HG03175 (cell line): ENCODE measurements around the gene AMN1.
"Not testable (repeated sequence)": the region's sequence is repeated elsewhere in the genome, so short reads cannot be mapped to it uniquely, and the experiment has no call there.

ENCODE experiments used
- ATAC-seq: cut with Tn5 transposase; IDR thresholded peaks from one replicate; pipeline ENCODE4 v1.9.1; 2021; ENCODE audit warnings: mild to moderate bottlenecking, moderate library complexity; ENCODE audit not compliant: unreplicated experiment

AMN1 gene

DNA sequence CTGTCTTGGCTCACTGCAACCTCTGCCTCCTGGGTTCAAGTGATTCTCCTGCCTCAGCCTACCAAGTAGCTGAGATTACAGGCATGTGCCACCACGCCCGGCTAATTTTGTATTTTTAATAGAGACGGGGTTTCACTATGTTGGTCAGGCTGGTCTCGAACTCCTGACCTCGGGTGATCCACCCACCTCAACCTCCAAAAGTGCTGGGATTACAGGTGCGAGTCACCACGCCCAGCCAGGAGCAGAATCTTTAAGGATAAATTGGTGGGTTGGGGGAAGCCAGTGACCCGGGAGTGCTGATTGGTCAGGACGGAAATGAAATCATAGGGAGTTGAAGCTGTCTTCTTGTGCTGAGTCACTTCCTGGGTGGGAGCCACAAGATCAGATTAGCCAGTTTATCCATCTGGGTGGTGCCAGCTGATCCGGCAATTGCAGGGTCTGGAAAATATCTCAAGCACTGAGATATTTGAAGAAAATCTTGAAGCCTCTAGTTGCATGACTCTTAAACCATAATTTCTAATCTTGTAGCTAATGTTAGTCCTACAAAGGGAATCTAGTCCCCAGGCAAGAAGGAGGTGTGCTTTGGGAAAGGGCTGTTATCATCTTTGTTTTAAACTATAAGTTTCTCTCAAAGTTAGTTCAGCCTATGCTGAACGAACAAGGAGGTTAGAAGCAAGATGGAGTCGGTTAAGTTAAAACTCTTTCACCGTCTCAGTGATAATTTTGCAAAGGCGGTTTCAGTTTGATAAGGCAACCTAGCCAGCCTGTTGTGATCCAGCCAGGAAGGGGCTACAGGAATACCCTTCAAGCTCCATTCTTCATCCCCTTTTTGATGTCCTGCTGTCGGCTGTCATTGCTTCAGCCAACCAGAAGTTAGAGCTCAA is 5.0 kb upstream of the AMN1 start:
- ATAC-seq, result not testable (repeated sequence)

DNA sequence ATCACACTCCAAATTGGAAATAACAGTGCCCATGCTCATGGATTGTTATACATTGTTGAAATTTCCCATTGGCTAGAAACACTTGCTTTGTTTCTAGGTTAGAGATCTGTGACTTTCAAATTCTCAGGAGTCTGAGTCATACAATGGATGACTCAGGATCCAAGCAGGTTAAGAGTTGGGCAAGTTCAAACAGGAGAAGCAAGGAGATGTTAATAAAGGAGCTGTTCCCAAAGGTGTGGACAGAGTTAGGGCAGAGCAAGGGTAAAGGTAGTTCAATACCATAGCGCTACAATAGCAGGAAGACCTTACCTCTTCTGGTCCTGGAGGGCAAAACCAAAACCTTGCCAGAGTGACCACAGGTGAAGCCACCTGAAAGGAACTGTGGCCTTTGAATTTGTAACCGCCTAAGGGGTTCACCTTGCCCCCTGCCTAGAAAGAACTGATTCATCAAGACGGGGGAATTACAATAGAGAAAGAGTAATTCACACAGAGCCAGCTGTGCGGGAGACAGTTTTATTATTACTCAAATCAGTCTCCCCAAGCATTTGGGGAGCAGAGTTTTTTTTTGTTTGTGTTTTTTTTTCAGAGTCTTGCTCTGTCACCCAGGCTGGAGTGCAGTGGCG is 4.2 kb upstream of the AMN1 start:
- ATAC-seq, result no peak

DNA sequence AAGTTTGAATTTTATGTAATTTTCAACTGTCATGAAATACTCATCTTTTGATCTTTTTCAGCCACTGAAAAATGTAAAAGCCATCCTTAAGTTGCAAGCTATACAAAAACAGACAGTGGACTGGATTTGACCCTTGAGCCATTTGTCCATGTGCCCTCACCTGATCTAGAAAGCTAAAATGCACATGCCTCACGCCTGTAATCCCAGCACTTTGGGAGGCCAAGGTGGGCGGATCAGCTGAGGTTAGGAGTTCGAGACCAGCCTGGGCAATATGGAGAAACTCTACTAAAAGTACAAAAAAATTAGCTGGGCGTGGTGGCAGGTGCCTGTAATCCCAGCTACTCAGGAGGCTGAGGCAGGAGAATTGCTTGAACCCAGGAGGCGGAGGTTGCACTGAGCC is 2.4 kb upstream of the AMN1 start:
- not testable (repeated sequence) for ATAC-seq

DNA sequence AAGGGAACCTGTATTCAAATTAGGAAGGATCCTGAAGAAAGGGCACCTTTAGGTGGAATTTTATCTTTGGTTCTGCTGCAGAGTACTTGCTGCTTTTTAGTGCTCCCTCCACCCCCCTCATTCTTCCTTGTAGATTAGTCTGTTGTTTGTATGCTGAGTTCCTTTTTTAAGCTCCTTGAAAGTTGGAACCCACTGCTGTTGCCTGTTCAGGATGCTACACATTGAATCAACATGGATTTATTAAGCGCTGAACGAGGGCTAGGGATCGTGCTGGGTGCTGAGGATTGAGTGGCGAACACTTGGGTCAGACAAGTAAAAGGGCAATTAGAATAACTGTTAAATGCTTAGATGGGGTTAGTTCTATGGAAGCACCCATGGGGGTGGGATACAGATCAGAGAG is 884 bp upstream of the AMN1 start:
- no peak for ATAC-seq

DNA sequence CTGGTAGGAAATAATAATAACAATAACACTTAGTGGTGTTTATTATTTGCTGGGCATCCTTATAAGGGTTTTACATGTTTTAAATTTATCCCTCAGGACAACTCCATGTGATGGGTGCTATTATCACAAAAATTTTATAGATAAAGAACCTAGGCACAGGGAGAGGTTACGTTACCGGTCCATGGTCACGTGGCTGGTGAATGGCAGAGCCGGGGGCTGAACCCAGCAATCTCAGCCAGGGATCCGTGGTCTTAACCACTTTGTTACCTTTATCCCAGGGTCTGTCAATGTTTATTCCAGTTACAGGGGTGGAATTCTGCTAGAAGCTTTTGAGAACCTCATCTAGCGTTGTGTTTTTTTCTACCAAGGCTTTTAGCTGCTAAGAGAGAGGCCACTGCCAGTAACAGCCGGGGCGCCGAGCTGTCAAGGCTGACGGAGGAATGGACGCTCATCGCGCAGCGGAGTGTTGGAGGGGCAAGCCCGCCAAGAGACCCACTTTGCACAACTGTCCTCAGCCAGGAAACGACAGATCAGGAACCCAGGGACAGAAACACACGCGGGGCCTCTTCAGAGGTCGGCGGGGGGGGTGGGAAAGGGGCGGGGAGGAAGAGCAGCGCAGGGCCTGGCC is 418 bp downstream of the AMN1 start:
- no peak for ATAC-seq

DNA sequence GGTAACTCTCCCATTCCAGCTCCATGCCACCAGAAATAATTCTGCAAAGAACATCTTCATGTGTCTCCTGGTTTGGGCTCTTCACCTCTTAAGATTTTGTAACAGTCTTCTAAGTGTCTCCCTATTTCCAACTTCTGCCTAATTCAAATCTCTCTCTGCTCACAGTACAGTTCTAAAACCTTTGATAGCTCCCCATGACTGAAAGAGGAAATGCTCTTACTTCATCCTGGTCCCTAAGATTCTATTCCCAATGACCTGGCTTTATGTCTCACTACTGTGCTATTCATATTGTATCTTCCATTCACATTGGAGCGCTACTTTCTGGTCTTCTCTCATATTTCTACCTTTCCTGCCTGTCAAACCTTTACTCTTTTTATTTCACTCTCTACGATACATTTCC is 1.6 kb downstream of the AMN1 start:
- ATAC-seq, result no peak

DNA sequence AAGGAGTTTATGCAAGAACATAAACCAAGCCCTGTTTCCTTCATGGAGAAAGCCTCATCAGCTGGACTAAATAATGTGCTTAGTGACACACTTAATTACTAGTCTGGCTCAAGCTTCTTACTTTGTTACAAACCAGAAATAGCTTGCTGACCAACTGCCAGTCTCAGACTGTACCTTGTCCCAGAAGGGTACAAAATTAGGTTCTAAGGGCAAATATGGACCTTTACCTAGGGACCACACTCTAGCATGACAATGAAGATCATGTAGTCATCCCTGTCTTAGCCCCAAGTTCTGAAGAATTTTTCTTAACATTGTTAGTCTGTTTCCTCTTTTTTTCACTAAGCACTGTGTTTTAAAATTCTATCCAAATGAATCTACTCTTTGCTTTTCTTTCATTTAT is 2.2 kb downstream of the AMN1 start:
- no peak for ATAC-seq

DNA sequence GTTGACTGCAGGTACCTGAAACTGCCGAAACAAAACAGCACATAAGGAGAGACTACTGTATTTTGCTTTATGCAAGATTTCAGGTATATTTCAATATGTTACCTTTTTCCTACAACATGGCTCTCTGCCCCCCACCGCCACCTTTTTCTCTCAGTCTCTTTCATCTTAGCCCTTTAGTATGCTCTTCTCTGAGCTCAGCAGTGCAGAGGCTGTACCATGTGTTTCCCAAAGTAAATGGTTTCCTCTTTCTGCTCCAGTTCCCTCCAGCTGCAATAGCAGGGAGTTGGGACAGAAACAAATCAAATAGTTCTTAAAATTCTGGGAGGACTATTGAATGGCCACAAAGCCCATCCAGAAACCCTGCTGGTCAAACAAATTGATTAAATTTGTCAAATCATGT is 4.3 kb downstream of the AMN1 start:
- ATAC-seq, result no peak

DNA sequence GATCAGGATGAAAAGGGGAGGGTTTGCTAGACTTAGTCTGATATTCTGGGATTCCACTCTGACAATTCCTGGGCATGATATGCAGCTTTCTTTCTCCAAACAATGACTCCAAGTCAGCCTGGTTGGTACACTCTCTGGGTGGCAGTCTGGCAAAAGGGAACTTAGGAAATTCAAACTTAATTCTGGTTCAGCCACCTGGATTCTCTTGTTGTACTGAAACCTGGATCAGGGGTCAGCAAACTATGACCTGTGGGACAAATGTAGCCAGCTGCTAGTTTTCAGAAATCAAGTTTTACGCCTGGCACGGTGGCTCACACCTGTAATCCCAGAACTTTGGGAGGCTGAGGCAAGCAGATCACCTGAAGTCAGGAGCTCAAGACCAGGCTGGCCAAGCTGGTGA is 6.2 kb downstream of the AMN1 start:
- ATAC-seq, result peak; percentile 5

DNA sequence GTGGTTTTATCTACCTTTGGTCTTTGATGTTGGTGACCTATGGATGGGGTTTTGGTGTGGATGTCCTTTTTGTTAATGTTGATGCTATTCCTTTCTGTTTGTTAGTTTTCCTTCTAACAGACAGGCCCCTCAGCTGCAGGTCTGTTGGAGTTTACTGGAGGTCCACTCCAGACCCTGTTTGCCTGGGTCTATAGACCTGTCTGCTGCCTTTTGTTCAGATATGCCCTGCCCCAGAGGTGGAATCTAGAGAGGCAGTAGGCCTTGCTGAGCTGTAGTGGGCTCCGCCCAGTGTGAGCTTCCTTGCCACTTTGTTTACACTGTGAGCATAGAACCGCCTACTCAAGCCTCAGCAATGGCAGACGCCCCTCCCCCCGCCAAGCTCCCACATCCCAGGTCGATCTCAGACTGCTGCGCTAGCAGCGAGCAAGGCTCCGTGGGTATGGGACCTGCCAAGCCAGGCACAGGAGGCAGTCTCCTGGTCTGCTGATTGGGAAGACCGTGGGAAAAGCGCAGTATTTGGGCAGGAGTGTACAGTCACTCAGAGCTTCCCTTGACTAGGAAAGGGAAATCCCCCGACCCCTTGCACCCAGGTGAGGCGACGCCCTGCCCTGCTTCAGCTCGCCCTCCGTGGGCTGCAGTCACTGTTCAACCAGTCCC is 10.2 kb downstream of the AMN1 start:
- not testable (repeated sequence) for ATAC-seq

DNA sequence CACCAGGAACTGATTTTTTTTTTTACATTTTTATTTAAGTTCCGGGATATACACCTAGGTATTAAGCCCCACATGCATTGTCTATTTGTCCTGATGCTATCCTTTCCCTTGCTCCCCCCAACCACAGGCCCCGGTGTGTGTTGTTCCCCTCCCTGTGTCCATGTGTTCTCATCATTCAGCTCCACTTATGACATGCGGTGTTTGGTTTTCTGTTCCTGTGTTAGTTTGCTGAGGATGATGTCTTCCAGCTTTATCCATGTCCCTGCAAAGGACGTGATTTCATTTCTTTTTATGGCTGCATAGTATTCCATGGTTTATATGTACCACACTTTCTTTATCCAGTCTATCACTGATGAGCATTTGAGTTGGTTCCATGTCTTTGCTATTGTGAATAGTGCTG is 11.8 kb downstream of the AMN1 start:
- not testable (repeated sequence) for ATAC-seq

DNA sequence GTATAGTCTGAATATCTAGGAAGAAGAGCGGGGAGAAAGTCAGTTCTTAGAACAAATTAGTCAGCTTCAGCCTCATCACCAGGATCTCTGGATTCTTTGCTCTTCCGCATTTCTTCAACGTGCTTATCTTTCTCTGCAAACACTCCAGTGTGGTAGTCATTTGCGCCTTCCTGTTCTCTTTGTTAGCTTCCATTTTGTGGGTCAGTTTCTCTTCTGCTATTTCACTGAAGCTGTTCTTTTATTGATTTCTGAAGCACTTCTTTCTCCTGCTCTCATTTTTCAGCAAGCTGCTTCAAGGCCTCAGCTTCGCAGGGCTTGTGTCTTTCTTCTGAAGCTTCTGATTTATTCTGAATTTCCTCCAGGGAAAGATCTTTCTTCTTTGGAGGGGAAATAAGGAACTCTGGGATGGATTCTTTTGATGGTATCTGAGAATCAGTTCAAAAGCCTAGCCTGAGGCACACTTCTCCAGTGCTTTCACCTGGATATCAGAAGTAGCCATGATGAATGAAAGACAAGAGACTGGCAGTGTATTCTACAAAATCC is 13.5 kb downstream of the AMN1 start:
- ATAC-seq, result peak; percentile 88

DNA sequence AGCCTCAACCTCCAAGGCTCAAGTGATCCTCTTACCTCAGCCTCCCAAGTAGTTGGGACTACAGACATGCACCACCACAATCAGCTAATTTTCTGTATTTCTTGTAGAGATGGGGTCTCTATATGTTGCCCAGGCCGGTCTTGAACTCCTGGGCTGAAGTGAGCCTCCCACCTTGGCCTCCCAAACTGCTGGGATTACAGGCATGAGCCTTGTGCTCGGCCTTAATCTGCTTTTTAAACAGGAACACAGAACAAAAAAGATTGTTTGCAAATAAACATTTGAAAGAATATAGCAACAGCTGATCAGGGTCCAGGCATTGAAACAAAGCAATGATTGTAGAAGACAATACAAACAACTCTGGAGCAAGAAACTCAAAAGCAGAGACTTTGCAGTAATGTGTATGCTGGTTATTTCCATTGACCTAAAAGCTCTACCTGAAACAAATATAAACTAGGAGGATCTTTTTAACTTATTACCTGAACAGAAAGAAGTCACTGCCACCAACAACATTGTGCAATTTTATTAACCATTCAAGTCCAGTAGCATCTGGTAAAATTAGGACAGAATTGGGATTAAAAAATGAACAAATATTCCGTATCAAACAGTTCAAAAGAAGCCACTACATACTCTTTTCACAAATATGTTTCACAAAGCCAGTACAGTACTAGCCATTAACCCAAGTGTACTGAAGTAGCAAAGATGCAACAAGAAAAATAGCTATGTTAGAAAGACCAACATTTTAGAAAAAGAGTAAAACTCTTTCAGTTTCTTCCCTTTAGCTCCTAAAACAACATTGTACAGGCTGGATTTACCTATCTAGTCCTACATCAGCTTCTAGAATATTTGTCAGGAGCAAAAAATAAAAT is 14.2 kb downstream of the AMN1 start:
- peak; percentile 26 for ATAC-seq

DNA sequence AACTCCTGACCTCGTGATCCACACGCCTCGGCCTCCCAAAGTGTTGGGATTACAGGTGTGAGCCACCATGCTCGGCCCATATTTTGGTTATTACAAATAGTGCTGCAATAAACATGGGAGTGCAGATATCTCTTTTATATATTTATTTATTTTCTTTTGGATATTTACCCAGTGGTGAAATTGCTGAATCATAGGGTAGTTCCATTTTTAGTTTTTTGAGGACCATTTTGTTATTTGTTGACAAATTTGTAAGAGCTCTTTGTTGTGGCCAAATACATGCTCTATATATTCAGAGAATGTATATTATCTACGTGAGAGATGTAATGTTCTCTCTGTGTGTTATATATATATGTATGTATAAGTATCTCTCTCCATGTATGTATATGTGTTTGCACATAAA is 15.9 kb downstream of the AMN1 start:
- ATAC-seq, result no peak

DNA sequence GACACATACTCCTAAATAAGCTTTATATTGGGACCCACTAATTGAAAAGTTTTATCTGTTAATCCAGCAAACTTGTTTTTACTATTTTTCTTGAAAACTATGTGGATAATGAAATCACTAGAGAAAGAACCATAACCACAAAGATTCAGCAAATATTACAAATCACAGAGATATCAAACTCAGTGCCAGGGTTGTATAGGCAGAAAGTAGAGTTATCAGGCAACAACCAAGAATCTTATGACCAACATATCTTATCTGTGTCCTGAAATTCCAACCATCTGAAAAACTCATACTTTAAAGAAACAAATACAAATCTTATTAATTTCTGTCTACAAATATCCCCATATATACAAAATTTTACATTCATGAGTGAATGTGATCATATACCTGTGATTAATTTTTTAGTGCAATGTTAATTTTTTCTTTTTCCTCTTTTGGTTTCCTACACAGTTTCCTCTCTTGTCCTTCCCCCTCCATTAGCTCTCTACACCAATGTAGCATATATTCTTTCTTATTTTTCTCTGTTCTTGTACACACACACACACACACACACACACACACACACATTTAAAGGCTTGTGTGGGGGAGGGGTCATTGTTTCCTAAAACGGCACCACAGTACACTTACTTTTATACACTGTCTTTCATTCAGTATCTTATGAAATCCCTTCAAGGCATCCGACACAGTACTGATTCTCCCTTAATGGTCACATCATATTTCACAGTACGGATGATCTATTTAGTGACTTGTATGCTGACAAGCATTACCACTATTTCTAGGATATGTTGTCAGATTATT is 18.6 kb downstream of the AMN1 start:
- no peak for ATAC-seq

DNA sequence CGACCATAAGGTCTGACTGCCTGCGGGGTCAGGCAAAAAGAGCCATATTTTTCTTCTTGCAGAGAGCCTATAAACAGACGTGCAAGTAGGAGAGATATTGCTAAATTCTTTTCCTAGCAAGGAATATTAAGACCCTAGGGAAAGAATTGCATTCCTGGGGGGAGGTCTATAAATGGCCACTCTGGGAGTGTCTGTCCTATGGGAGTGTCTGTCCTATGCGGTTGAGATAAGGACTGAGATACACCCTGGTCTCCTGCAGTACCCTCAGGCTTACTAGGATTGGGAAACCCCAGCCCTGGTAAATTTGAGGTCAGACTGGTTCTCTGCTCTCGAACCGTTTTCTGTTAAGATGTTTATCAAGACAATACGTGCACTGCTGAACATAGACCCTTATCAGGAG is 20.7 kb downstream of the AMN1 start:
- ATAC-seq, result not testable (repeated sequence)

DNA sequence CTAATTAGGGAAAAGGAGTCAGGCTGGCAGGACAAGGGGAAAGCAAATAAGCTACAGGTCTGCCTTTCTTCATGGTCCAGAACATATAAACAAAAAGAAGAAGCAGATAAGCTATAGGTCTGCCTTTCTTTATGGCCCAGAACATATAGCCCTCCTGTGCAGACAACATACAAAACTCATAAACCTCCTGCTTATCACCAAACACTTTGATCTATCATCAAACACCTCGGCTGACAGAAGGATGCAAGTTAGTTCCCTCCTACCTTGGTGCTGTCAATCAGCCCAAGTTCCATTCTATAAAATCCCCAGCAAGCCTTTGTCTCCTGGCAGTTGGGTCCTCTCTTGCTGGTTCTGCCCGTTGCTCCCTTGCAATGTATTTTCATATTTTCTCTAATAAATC is 23.2 kb downstream of the AMN1 start:
- no peak for ATAC-seq

DNA sequence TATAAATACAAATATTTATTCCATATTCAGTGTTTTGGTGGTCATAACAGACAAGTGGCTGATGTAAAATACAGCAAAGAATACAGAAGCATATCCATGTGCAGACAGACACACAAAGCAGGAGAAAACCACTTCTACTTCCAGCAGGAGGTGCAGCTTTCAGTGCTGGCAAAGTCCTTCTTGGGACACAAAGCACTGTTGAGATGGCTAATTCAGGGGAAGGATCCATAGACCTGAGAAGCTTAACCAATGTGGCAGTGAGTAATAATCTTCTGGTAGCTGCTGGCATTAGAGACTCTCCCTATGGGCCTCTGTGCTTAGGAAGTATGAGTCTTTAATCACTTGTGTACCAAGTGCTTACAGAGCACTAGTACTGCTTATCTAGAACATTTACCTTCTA is 26.8 kb downstream of the AMN1 start:
- no peak for ATAC-seq

DNA sequence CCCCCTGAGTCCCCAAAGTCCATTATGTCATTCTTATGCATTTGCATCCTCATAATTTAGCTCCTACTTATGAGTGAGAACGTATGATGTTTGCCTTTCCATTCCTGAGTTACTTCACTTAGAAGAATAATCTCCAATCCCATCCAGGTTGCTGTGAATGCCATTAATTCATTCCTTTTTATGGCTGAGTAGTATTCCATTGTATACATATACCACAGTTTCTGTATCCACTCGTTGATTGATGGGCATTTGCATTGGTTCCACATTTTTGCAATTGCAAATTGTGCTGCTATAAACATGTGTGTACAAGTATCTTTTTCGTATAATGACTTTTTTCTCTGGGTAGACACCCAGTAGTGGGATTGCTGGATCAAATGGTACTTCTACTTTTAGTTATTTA is 38.9 kb downstream of the AMN1 start:
- ATAC-seq, result not testable (repeated sequence)
